ENCODE results near the gene CASP12.

- TF ChIP-seq CTCF (optimal IDR thresholded peaks at IDR 0.05 in 1 of 3, IDR thresholded peaks at IDR 0.05 in 1 of 3, conservative IDR thresholded peaks at IDR 0.05 in 1 of 3; ENCODE audit: extremely low read depth in 1 of 3, insufficient read depth in 2 of 3, low read length in 3 of 3) (no peak), EZH2 (IDR thresholded peaks at IDR 0.05; ENCODE audit: low read length) (no peak)
Observed at GRCh38 chr11:104883342-104883741, 14.9 kb downstream of the CASP12 start.

Data from keratinocyte (primary cell).